ENCODE data around the gene USP17L12.
"Not testable (repeated sequence)": the region's sequence is repeated elsewhere in the genome, so short reads cannot be mapped to it uniquely, and the experiment has no call there.

DNA sequence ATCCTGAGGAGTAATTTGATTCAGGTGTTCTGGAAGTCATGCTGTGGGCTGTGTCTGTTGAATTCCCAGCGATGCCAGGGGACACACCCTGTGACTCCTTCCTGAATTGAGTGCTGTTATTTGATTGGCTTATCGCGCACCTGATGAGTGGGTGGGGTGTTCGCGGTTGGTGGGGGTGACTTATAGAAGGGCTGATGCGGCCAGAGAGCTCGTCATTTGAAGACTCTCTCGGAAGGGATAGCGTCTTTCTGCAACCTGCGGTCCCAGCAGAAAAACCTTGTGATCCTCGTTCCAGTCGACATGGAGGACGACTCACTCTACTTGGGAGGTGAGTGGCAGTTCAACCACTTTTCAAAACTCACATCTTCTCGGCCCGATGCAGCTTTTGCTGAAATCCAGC lies 47.4 kb downstream of the USP17L12 start, which contains the start of gene USP17L22:
- TF ChIP-seq, protein P1, sequence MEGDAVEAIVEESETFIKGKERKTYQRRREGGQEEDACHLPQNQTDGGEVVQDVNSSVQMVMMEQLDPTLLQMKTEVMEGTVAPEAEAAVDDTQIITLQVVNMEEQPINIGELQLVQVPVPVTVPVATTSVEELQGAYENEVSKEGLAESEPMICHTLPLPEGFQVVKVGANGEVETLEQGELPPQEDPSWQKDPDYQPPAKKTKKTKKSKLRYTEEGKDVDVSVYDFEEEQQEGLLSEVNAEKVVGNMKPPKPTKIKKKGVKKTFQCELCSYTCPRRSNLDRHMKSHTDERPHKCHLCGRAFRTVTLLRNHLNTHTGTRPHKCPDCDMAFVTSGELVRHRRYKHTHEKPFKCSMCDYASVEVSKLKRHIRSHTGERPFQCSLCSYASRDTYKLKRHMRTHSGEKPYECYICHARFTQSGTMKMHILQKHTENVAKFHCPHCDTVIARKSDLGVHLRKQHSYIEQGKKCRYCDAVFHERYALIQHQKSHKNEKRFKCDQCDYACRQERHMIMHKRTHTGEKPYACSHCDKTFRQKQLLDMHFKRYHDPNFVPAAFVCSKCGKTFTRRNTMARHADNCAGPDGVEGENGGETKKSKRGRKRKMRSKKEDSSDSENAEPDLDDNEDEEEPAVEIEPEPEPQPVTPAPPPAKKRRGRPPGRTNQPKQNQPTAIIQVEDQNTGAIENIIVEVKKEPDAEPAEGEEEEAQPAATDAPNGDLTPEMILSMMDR (IDR thresholded peaks at IDR 0.05), result not testable (repeated sequence)
- TF ChIP-seq POLR2A (IDR thresholded peaks at IDR 0.05), result not testable (repeated sequence)

Data from heart left ventricle (tissue), 13 donors.